ENCODE measurements around the gene MPRIP.

DNA sequence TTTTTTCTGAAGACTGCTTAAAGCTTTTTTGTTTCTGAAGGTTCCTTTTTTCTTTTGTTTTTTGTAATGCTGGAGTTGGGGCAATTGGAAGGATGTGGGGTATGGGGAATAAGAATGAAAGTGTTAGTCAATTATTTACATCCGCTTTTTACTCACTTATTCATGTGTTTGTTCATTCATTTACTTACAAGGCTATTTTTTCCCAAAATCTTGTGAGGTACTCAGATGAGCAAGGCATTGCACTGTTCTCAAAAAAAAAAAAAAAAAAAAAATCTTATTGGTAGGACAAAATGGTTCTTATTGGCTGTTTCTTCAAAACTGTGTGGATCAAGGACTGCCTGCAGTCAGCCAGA, 108.2 kb downstream of the MPRIP start:
- TF ChIP-seq EZH2phosphoT487 (IDR thresholded peaks at IDR 0.05; ENCODE audit: low read depth, severe bottlenecking, unreplicated experiment) = no peak
- TF ChIP-seq CTCF (IDR thresholded peaks at IDR 0.05; ENCODE audit: poor library complexity) = no peak
